ENCODE data around the gene GTF2IRD1.
"Not testable (repeated sequence)": the region's sequence is repeated elsewhere in the genome, so short reads cannot be mapped to it uniquely, and the experiment has no call there.

GTF2IRD1 gene

DNA sequence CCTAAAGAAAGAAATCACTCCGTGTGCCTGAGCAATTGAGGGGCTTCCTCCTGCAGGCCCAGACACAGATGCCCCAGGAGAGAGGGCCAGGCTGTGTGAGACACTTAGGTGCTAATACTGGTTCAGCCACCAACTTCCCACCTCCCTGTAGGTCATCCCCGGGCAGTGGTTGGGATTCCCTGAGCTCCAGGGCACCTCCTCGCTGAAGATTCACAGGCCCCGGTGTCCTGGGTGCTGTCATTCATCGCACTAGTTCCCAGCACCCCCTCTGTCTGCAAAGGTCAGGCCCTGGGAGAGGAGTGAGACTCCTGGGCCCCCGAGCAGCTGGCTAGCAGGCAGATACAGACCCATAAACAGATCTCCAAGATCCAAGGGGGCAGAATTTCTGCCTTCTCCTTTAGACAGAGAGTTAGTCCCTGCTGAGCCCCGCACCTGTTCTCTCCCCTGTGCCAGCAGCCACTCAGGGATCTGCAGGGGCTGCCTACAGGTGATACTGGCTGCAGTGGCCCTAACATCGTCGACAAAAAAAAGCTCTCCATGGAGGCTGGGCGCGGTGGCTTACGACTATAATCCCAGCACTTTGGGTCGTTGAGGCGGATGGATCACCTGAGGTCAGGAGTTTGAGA is 165.6 kb downstream of the GTF2IRD1 start:
- DNase-seq (ENCODE audit: insufficient read length, low spot score) (no peak), FAIRE-seq (no peak)

DNA sequence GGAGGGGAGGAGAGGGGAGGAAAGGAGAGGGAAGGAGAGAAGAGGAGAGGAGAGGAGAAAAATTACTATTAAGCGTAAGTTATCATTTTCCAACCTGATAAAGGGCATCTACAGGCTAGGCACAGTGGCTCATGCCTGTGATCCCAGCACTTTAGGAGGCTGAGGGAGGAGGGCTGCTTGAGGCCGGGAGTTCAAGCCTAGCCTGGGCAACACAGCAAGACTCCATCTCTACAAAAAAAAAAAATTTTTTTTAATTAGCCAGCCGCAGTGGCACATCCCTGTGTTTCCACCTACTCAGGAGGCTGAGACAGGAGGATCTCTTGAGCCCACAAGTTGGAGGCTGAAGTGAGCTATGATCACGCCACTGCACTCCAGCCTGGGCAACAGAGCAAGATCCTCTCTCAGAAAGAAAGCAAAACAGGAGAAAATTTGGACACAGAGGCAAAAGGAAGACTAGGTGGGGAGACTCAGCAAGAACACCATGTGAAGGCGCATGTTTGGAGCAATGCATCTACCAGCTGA is 168.6 kb downstream of the GTF2IRD1 start:
- DNase-seq (ENCODE audit: insufficient read length, low spot score) (no peak), FAIRE-seq (no peak)

DNA sequence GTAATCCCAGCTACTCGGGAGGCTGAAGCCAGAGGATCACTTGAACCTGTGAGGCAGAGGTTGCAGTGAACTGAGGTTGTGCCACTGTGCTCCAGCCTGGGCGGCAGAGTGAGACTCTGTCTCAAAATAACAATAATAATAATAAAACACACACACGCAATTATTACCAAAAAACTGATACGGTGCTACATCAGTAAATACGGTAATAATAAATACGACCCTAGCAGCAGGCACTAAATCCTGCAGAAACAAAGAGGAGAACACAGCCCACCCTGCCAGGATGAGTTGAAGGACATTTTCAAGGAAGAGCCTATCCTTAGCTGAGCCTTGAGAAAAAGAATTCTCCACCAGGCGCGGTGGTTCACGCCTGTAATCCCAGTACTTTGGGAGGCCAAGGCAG is 169.4 kb downstream of the GTF2IRD1 start:
- DNase-seq (ENCODE audit: insufficient read length, low spot score), result no peak
- FAIRE-seq, result no peak

DNA sequence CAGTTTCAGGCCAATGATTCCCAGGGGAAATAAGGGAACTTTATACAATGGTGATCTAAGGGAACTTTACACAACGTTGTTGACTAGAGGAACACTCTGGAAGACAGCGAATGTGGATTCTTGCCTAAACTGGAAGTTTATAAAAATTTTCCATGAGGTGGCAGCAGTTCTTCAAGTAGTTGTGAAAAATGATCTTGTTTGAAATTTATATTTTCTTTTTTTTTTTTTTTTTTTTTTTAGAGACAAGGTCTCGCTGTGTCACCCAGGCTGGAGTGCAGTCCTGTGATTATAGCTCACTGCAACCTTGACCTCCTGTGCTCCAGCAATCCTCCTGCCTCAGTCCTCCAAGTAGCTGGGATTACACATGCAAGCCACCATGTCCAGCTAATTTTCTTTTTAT is 171.7 kb downstream of the GTF2IRD1 start:
- no peak for FAIRE-seq
- DNase-seq (ENCODE audit: insufficient read length, low spot score), result no peak

DNA sequence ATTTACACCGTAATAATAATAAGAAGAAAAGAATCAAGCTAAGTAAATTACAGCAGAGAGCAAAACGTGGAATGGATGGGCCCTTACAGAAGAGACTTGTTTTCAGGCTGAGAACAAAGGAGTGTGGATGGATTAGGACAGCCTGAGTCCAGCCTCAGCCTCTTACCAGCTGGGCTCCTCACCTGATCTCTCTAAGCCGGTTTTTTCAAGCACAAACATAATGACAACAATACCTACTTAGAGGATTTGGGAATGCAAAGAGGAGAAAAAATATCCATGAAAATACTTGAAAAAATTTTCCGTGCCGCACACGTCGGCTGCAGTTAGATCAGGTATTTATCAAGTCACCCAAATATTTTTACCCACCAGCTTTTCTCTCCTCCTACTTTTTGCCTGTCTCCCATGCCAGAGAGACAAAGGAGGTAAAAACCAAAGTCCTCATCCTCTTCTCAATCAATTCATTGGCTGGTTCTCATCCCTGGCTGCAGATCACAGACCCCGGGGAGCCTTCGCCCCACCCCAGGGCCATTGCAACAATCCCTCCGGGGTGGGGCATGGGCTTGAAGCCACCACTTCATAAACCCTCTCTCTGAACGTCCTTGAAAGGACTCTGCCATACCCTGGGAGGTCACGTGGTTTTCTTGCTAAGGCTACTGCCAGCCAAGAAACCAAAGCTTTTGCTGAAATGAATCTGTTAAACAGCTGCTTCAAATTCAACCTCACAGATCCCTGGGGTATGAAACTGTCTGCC is 174.1 kb downstream of the GTF2IRD1 start:
- DNase-seq (ENCODE audit: insufficient read length, low spot score), result no peak

DNA sequence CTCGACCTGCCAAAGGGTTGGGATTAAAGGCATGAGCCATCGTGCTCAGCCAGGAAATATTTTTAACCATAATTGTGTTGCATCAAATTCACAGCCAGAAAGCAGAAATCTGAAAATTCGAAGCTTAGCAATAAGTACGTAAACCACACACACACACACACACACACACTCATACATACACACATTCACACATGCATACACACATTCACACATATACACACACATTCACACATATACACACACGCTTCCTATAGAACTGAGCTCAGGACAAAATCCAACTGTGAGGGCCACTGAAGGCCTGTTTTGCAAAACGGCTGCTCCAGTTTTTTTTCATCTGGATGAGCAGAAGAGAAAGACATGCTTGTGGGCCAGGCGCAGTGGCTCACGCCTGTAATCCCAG is 178.8 kb downstream of the GTF2IRD1 start:
- DNase-seq (ENCODE audit: insufficient read length, low spot score) (no peak), FAIRE-seq (no peak)

More for the DNA sequence above, 174.1 kb downstream of the GTF2IRD1 start:
- no peak for FAIRE-seq

DNA sequence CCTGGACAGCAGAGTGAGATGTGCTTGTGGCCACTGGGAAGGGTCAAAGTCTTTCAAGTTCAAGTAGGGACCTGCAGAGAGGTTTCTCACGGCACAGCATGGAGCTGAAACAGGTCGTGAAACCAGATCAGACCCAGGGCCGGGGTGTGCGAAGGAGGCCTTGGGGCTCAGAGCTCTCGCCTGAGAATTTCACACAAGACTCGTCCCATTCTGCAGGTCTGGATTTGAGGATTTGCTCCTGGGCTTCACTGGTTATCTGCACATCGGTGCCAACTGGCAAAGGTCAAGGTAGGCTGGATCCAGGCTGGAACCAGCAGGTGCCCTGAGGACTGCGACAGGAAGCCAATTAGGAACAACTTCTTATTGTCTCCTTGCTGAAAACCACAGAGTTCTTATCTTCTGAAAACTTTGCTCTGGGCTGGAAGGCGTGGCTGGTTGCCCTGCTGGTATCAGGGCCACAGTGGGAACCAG is 179.8 kb downstream of the GTF2IRD1 start:
- DNase-seq (ENCODE audit: insufficient read length, low spot score) (no peak), FAIRE-seq (no peak)

DNA sequence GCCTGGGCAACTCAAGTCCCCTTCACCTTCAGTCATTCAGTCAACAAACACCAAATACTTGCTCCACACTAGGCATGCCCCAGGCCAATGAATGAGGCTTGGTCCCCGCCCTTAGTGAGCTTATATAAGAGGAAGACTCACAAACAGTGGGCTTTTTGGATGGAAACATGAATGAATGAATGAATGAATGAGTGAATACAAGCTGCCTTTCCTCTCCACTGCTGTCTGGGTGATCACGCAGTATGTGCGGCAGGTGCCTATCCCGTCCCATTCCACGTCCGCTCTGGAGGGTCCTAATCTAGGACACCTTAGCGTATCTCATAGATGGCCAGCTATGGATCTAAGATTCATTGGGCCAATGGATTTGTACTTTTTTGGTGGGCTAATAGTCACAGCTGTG is 184.0 kb downstream of the GTF2IRD1 start:
- FAIRE-seq (no peak), DNase-seq (ENCODE audit: insufficient read length, low spot score) (no peak)

DNA sequence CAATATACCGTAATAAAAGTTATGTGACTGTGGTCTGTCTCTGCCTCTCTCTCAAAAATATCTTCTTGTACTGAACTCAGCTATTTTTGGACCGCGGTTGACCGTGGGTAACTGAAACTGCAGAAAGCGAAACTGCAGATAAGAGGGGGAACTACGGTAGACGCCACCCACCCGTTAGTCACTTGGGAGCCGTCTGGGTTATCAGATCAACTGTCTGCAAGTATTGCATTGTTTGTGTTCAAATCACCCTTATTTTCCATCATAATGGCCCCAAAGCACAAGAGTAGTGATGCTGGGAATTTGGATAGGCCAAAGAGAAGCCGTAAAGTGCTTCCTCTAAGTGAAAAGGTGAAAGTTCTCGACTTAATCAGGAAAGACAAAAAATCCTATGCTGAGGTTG is 196.3 kb downstream of the GTF2IRD1 start:
- FAIRE-seq; DNase-seq (ENCODE audit: insufficient read length, low spot score): not testable (repeated sequence)

DNA sequence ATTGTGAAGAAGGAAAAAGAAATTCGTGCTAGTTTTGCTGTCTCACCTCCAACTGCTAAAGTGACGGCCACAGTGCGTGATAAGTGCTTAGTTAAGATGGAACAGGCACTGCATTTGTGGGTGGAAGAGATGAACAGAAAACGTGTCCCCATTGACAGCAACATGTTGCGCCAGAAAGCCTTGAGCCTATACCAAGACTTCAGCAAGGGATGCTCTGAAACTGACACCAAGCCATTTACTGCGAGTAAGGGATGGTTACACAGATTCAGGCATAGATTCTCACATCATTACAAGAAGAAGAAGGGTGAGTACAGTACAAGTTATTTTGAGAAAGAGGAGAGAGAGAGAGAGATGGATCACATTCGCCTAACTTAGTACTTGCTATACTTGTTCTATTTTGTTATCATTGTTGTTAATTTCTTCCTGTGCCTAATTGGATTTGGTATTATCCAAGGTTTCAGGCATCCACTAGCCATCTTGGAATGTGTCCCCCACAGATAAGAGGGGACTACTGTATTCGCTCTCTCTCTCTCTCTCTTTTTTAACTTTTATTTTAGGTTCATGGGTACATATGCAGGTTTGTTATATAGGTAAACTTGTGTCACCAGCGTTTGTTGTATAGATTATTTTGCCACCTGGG is 196.9 kb downstream of the GTF2IRD1 start:
- not testable (repeated sequence) for FAIRE-seq; DNase-seq (ENCODE audit: insufficient read length, low spot score)

DNA sequence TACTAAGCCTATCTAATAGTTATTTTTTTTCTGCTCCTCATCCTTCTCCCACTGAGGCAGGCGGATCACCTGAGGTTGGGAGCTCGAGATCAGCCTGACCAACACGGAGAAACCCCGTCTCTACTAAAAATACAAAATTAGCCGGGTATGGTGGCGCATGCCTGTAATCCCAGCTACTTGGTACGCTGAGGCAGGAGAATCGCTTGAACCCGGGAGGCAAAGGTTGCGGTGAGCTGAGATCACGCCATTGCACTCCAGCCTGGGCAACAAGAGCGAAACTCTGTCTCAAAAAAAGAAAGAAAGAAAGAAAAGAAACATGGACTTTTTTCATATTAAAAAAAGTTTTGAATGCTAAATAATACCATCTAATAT is 197.4 kb downstream of the GTF2IRD1 start:
- DNase-seq (ENCODE audit: insufficient read length, low spot score); FAIRE-seq: not testable (repeated sequence)

Measured in HTR-8/SVneo (cell line).